AG09319 (cell line): ENCODE measurements around the gene GGT5.

Source experiments
- DNase-seq: peaks from one replicate; pipeline ENCODE4 v3.0.0-alpha.2; 2010; ENCODE audit warnings: low read depth; ENCODE audit errors: extremely low read depth
- TF ChIP-seq, protein P1 (sequence below): IDR thresholded peaks from 2 replicates; pipeline ENCODE4 v1.5.1; 2011; ENCODE audit warnings: low read depth, mild to moderate bottlenecking, inconsistent platforms, low read length, moderate library complexity

The GGT5 gene

DNA sequence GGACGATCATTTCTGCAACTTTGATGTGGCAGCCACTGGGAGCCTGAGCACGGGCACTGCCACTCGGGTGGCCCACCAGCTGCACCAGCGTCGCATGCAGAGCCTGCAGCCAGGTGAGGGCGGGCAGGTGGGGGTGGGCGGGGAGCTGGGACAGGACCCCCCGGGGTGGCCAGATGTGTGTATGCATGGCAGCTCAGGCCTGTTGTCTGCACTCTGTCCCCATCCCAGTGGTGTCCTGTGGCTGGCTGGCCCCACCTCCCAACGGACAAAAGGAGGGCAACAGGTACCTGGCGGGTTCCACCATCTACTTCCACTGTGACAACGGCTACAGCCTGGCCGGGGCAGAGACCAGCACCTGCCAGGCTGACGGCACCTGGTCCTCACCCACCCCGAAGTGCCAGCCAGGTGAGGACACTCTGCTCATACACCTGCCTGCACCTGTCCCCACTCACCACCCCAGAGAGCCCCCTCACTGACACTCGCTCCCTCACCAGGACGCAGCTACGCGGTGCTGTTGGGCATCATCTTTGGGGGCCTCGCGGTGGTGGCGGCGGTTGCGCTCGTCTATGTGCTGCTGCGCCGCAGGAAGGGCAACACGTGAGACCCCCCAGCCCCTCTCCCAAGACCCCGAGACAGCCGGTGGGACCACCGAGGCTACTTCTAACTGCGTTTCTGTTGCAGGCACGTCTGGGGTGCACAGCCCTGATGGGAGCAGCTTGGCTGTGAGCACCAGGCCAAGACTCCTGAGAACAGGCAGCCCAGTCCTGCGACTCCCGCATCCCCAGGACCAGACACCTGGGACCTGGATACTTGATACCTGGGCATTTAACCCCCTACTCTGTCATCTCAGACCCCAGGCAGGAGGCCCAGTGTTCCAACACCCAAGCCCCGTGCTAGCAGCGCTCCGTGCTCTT lies 56.9 kb downstream of the GGT5 start:
- no peak for DNase-seq
- TF ChIP-seq, protein P1, sequence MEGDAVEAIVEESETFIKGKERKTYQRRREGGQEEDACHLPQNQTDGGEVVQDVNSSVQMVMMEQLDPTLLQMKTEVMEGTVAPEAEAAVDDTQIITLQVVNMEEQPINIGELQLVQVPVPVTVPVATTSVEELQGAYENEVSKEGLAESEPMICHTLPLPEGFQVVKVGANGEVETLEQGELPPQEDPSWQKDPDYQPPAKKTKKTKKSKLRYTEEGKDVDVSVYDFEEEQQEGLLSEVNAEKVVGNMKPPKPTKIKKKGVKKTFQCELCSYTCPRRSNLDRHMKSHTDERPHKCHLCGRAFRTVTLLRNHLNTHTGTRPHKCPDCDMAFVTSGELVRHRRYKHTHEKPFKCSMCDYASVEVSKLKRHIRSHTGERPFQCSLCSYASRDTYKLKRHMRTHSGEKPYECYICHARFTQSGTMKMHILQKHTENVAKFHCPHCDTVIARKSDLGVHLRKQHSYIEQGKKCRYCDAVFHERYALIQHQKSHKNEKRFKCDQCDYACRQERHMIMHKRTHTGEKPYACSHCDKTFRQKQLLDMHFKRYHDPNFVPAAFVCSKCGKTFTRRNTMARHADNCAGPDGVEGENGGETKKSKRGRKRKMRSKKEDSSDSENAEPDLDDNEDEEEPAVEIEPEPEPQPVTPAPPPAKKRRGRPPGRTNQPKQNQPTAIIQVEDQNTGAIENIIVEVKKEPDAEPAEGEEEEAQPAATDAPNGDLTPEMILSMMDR, result no peak

DNA sequence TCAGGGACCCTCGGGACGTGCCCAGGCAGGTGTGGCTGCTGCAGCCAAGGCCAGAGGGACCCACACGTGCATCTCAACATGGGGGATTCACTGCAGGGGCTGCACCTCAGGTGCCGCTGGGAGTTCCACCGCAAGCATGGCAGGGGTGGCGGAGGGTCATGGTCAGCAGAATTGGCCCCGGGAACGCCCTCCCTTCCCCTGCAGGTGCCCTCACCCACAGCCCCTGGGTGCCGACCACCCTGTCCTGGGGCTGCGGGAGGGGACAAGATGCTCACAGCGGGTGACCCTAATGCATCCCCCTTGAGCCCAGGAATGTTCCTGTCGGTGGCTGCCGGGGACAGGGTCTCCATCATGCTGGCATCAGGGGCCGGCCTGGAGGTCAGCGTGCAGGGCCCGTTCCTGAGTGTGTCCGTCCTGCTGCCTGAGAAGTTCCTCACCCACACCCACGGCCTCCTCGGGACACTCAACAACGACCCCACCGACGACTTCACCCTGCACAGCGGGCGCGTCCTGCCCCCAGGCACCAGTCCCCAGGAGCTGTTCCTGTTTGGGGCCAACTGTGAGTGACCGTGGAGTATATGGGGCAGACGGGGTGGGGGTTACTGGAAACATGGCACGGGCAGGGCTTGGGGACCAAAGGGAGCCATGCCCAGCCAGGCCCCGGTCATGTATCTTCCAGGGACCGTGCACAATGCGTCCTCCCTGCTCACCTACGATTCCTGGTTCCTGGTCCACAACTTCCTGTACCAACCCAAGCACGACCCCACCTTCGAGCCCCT lies 57.8 kb downstream of the GGT5 start:
- TF ChIP-seq, protein P1, result no peak
- DNase-seq, result no peak

DNA sequence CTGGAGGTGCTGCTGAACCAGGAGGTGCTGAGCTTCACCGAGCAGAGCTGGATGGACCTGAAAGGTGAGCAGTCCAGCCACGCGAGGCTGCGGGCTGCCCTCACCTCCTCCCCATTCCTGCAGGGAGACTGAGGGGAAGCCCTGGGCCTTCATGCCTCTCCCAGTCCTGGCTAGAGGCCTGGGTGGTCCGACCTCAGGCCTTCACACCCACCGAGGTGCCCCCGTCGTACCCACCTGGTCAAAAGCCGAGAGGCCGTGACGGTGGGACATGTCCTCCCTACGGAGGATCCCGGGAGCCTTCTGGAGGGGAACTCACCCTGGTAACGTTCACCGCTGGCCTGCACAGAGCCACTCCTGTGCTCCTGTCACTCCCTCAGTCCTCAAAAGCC lies 58.5 kb downstream of the GGT5 start:
- TF ChIP-seq, protein P1, result no peak
- no peak for DNase-seq

DNA sequence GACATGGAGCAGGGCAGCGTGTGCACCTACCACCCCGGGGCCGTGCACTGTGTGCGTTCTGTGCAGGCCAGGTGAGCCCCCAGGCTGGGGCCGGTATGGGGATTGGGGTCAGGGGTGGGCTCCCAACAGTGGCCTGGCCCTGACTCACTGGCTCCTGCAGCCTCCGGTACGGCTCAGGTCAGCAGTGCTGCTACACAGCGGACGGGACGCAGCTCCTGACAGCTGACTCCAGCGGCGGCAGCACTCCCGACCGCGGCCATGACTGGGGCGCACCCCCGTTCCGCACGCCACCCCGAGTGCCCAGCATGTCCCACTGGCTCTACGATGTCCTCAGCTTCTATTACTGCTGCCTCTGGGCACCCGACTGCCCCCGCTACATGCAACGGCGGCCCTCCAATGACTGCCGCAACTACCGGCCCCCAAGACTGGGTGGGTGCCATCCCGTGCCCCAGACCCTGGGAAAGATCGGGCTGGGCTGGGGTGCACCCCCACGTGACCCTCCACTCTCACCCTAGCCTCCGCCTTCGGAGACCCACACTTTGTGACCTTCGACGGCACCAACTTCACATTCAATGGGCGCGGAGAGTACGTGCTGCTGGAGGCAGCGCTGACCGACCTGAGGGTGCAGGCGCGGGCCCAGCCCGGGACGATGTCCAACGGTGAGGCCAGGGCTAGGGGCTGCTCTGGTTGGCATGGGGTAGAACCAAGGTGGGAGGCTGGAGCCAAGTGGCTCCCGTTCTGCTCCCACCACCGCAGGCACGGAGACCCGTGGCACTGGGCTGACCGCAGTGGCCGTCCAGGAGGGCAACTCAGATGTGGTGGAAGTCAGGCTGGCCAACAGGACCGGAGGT lies 59.2 kb downstream of the GGT5 start:
- TF ChIP-seq, protein P1, result no peak
- no peak for DNase-seq

DNA sequence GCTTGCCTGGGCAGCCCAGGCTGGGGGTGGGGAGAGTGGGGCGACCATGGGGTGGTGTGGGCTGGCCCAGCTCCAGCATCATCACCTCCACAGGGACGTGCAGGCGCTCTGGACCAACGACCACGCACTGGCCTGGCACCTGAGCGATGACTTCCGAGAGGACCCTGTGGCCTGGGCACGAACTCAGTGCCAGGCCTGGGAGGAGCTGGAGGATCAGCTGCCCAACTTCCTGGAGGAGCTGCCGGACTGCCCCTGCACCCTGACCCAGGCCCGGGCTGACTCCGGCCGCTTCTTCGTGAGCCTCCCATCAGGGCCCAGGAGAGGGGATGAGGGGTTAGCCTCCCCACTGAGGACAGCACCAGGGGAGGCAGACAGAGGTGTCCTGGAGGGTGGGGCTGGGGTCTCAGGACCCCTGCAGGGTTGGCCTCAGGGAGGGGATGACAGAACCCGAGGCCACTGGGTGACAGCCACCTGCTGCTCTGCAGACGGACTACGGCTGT lies 59.8 kb downstream of the GGT5 start:
- TF ChIP-seq, protein P1, result no peak
- no peak for DNase-seq

DNA sequence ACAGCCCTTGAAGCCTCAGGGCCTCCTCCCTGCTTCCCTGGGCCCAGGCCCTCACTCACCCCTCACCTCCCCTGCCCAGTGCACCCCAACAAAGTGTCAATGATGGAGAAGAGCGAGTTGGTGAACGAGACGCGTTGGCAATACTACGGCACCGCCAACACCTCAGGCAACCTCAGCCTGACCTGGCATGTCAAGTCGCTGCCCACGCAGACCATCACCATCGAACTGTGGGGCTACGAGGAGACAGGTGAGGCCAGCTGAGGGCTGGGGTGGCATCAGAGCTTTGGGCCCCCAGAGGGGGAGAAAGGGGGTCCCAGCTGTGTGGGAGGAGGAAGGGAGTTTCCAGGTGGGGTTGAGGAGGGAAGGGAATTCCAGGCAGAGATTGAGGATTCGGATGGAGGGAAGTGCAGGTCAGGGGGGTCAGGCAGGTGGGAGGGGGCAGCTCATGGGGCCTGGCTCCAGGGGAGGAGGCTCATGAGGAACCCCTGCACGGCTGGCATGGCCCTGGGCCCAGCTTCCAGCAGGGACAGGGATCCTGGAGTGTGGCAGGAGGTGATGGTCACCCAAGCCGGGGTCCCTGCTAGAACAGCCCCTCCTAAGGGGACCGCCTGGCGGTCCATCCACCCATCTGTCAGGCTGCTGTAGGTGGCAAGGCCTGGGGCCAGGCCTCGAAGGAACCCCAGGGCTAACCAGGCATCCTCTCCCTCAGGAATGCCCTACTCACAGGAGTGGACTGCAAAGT lies 60.7 kb downstream of the GGT5 start:
- DNase-seq, result no peak
- TF ChIP-seq, protein P1, result no peak
